SU-DHL-6 (cell line): ENCODE data around the gene CUL7.

Experiments
- H2AFZ ChIP-seq: fragments of 200-600 bp; sonication (generic); 2 replicates; pipeline ENCODE4 v1.6.1; 2014; ENCODE audit warnings: low read depth, mild to moderate bottlenecking, moderate library complexity, mixed read lengths, antibody characterized with exemption, low read length; ENCODE audit not compliant: severe bottlenecking
- H3F3A ChIP-seq: fragments of 200-600 bp; shearing (Covaris generic); 2 replicates; pipeline ENCODE4 v1.6.0; 2016; ENCODE audit warnings: antibody characterized with exemption, mild to moderate bottlenecking; ENCODE audit not compliant: insufficient read depth
- H3K27ac ChIP-seq: fragments of 200-600 bp; sonication (generic); 2 replicates; pipeline ENCODE4 v1.5.1; 2016; ENCODE audit warnings: low read depth, mild to moderate bottlenecking, low read length, moderate library complexity, mixed read lengths
- H3K27me3 ChIP-seq: fragments of 200-600 bp; sonication (generic), shearing (Covaris generic); 2 replicates; pipeline ENCODE4 v1.6.0; 2014; ENCODE audit warnings: mild to moderate bottlenecking, low read length
- H3K36me3 ChIP-seq: fragments of 200-600 bp; sonication (generic); 2 replicates; pipeline ENCODE4 v1.6.1; 2014; ENCODE audit warnings: mild to moderate bottlenecking, low read length, mixed read lengths
- H3K4me2 ChIP-seq: fragments of 300-600, 200-600 bp; shearing (Covaris generic), sonication (generic); 2 replicates; pipeline ENCODE4 v1.6.0; 2014; ENCODE audit warnings: low read length, low read depth, mild to moderate bottlenecking; ENCODE audit not compliant: poor library complexity, severe bottlenecking
- H3K4me3 ChIP-seq: fragments of 200-600 bp; sonication (generic); 2 replicates; pipeline ENCODE4 v1.5.1; 2014; ENCODE audit warnings: antibody characterized with exemption, low read length, mild to moderate bottlenecking, mixed read lengths; ENCODE audit not compliant: insufficient read depth, poor library complexity, severe bottlenecking
- H3K79me2 ChIP-seq: fragments of 200-600 bp; sonication (generic); 2 replicates; pipeline ENCODE4 v1.6.1; 2014; ENCODE audit warnings: mild to moderate bottlenecking, low read length, moderate library complexity; ENCODE audit not compliant: insufficient read depth
- H3K9ac ChIP-seq: fragments of 200-600 bp; sonication (generic); 2 replicates; pipeline ENCODE4 v1.7.0; 2014; ENCODE audit warnings: mild to moderate bottlenecking, low read length
- H3K9me2 ChIP-seq: fragments of 200-600 bp; sonication (generic); replicated peaks from 2 replicates; pipeline ENCODE4 v1.6.1; 2014; ENCODE audit warnings: low read length; ENCODE audit not compliant: insufficient read depth
- H3K9me3 ChIP-seq: fragments of 200-600 bp; sonication (generic); 2 replicates; pipeline ENCODE4 v1.6.1; 2014; ENCODE audit warnings: low read length, mixed read lengths; ENCODE audit not compliant: insufficient read depth
- H4K20me1 ChIP-seq: fragments of 200-600 bp; sonication (generic); 2 replicates; pipeline ENCODE4 v1.6.1; 2014; ENCODE audit warnings: low read depth, mild to moderate bottlenecking, antibody characterized with exemption, low read length, moderate library complexity, mixed read lengths
- CTCF ChIP-seq: fragments of 200-600 bp; sonication (generic); IDR thresholded peaks from one replicate; pipeline ENCODE4 v1.5.1; 2017; ENCODE audit warnings: antibody characterized with exemption, mild to moderate bottlenecking, low read length, moderate library complexity; ENCODE audit not compliant: insufficient read depth, poor library complexity, severe bottlenecking
- EZH2phosphoT487 ChIP-seq: fragments of 200-600 bp; sonication (generic), shearing (Covaris generic); conservative IDR thresholded peaks from 2 replicates; pipeline ENCODE4 v1.6.1; 2018; ENCODE audit warnings: mild to moderate bottlenecking, antibody characterized with exemption, low read length, moderate library complexity, mixed read lengths

CUL7 gene

GRCh38 chr6:43032326-43032725, 21.3 kb downstream of the CUL7 start:
- Histone ChIP-seq H3K27ac (no peak overlapping the region), H3K27me3 (no peaks in the 10 kb centered on the region), H2AFZ (no peak overlapping the region), H3K9ac (no peak overlapping the region), H3K79me2 (no peaks in the 10 kb centered on the region), H3K9me3 (no peaks in the 10 kb centered on the region), H3K4me3 (no peak overlapping the region), H3F3A (peaks cover 6% of the 10 kb centered on the region; the same call in 1 of the 2 replicates), H3K4me2 (no peak overlapping the region), H4K20me1 (no peaks in the 10 kb centered on the region), H3K9me2 (no peaks in the 10 kb centered on the region), H3K36me3 (peaks cover 21% of the 10 kb centered on the region)
- TF ChIP-seq CTCF (no peak), EZH2phosphoT487 (no peak)

GRCh38 chr6:43029120-43029519, 24.5 kb downstream of the CUL7 start:
- H2AFZ ChIP-seq = no peak overlapping the region
- H3K27ac ChIP-seq = no peak overlapping the region
- H3K9me3 ChIP-seq = no peaks in the 10 kb centered on the region
- H3K4me2 ChIP-seq = no peak overlapping the region
- H3K79me2 ChIP-seq = peaks cover 10% of the 10 kb centered on the region
- H3K27me3 ChIP-seq = no peaks in the 10 kb centered on the region
- no peak overlapping the region for H3K9ac ChIP-seq
- no peaks in the 10 kb centered on the region for H3K9me2 ChIP-seq
- peaks cover 41% of the 10 kb centered on the region for H3K36me3 ChIP-seq
- peaks cover 11% of the 10 kb centered on the region; the same call in 1 of the 2 replicates for H3F3A ChIP-seq
- H4K20me1 ChIP-seq = no peaks in the 10 kb centered on the region
- H3K4me3 ChIP-seq = no peak overlapping the region
- no peak for TF ChIP-seq EZH2phosphoT487
- no peak for TF ChIP-seq CTCF

GRCh38 chr6:43026365-43026764, 27.3 kb downstream of the CUL7 start:
- Histone ChIP-seq H3K9ac (no peak overlapping the region), H3K4me2 (no peak overlapping the region), H3K27me3 (no peaks in the 10 kb centered on the region), H3F3A (0 out of 2 replicates have a peak, but pooled peaks cover 9% of the 10 kb centered on the region), H2AFZ (no peak overlapping the region), H3K27ac (no peak overlapping the region), H3K9me2 (no peaks in the 10 kb centered on the region), H3K9me3 (no peaks in the 10 kb centered on the region), H3K79me2 (peaks cover 35% of the 10 kb centered on the region), H3K36me3 (peaks cover 40% of the 10 kb centered on the region), H3K4me3 (no peak overlapping the region), H4K20me1 (no peaks in the 10 kb centered on the region)
- no peak for TF ChIP-seq EZH2phosphoT487

- TF ChIP-seq CTCF (no peak), EZH2phosphoT487 (no peak)
- no peak overlapping the region for H2AFZ ChIP-seq
Observed at GRCh38 chr6:43024436-43024835, 29.2 kb downstream of the CUL7 start.

More at GRCh38 chr6:43024436-43024835, 29.2 kb downstream of the CUL7 start:
- peaks cover 17% of the 10 kb centered on the region for H3F3A ChIP-seq
- H3K27me3 ChIP-seq = no peaks in the 10 kb centered on the region
- H3K9me2 ChIP-seq = no peaks in the 10 kb centered on the region
- peaks cover 35% of the 10 kb centered on the region for H3K79me2 ChIP-seq
- H3K9ac ChIP-seq = no peak overlapping the region
- H3K4me2 ChIP-seq = no peak overlapping the region
- H4K20me1 ChIP-seq = no peaks in the 10 kb centered on the region
- H3K9me3 ChIP-seq = no peaks in the 10 kb centered on the region
- peaks cover 35% of the 10 kb centered on the region for H3K36me3 ChIP-seq
- no peak overlapping the region for H3K4me3 ChIP-seq
- H3K27ac ChIP-seq = no peak overlapping the region
